Upper lobe of left lung (tissue), 4 donors: ENCODE results near the gene KIF26B.
"Not testable (repeated sequence)": the region's sequence is repeated elsewhere in the genome, so short reads cannot be mapped to it uniquely, and the experiment has no call there.

Experiments used
- EP300 ChIP-seq, 4 donors: sonication (generic); formaldehyde crosslinking; IDR thresholded peaks; one replicate each; pipeline ENCODE4 v1.5.1; 2017; ENCODE audit warnings: antibody characterized with exemption in 4 of 4, control low read depth in 2 of 4
- POLR2A ChIP-seq, 4 donors: fragments of 450-650 bp; IDR thresholded peaks; one replicate each; pipeline ENCODE4 v1.5.1; 2016 to 2017; ENCODE audit warnings: antibody characterized with exemption in 4 of 4, mild to moderate bottlenecking in 2 of 4
- TF ChIP-seq, protein P1 (sequence below), 6 experiments: fragments of 450-650 bp in 4 of 6; fragments of 200-600 bp in 2 of 6; sonication (generic) in 2 of 6; IDR thresholded peaks; one replicate each; pipeline ENCODE4 v1.5.1; 2016 to 2019; ENCODE audit warnings: antibody characterized with exemption in 6 of 6

DNA sequence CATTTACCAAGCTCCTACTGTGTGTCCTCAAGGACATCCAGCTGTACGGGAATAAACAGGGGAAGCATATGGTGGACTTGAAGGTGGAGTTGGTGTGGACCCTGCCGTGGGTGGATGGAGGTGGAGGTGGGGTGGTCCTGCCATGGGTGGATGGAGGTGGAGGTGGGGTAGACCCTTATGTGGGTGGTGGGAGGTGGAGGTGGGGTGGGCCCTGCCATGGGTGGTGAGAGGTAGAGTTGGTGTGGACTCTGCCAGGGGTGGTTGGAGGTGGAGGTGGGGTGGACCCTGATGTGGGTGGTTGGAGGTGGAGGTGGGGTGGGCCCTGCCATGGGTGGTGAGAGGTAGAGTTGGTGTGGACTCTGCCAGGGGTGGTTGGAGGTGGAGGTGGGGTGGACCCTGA, 169.0 kb downstream of the KIF26B start:
- TF ChIP-seq, protein P1, sequence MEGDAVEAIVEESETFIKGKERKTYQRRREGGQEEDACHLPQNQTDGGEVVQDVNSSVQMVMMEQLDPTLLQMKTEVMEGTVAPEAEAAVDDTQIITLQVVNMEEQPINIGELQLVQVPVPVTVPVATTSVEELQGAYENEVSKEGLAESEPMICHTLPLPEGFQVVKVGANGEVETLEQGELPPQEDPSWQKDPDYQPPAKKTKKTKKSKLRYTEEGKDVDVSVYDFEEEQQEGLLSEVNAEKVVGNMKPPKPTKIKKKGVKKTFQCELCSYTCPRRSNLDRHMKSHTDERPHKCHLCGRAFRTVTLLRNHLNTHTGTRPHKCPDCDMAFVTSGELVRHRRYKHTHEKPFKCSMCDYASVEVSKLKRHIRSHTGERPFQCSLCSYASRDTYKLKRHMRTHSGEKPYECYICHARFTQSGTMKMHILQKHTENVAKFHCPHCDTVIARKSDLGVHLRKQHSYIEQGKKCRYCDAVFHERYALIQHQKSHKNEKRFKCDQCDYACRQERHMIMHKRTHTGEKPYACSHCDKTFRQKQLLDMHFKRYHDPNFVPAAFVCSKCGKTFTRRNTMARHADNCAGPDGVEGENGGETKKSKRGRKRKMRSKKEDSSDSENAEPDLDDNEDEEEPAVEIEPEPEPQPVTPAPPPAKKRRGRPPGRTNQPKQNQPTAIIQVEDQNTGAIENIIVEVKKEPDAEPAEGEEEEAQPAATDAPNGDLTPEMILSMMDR (IDR thresholded peaks at IDR 0.05) = not testable (repeated sequence)
- TF ChIP-seq EP300, POLR2A (IDR thresholded peaks at IDR 0.05): not testable (repeated sequence)
